HUES6 (cell line): ENCODE data around the gene AFAP1L1.

Experiments
- H3K27ac ChIP-seq: 2 replicates; pipeline ENCODE4 v1.7.0; 2013; ENCODE audit warnings: low read depth, mild to moderate bottlenecking, low read length, inconsistent platforms
- H3K27me3 ChIP-seq: 2 replicates; pipeline ENCODE4 v1.6.1; 2013; ENCODE audit warnings: low read length; ENCODE audit not compliant: control insufficient read depth, insufficient read depth
- H3K36me3 ChIP-seq: 2 replicates; pipeline ENCODE4 v1.6.1; 2013; ENCODE audit warnings: low read length; ENCODE audit not compliant: control insufficient read depth, insufficient read depth
- H3K4me1 ChIP-seq: 2 replicates; pipeline ENCODE4 v1.6.1; 2013; ENCODE audit warnings: low read length; ENCODE audit not compliant: control insufficient read depth, insufficient read depth
- H3K4me3 ChIP-seq: 2 replicates; pipeline ENCODE4 v1.5.1; 2013; ENCODE audit warnings: low read depth, low read length
- H3K9ac ChIP-seq: one replicate; pipeline ENCODE4 v1.6.1; 2013; ENCODE audit warnings: mild to moderate bottlenecking, low read length
- H3K9me3 ChIP-seq: 2 replicates; pipeline ENCODE4 v1.6.1; 2013; ENCODE audit warnings: low read depth, low read length; ENCODE audit not compliant: control insufficient read depth, insufficient read depth

Gene AFAP1L1

DNA sequence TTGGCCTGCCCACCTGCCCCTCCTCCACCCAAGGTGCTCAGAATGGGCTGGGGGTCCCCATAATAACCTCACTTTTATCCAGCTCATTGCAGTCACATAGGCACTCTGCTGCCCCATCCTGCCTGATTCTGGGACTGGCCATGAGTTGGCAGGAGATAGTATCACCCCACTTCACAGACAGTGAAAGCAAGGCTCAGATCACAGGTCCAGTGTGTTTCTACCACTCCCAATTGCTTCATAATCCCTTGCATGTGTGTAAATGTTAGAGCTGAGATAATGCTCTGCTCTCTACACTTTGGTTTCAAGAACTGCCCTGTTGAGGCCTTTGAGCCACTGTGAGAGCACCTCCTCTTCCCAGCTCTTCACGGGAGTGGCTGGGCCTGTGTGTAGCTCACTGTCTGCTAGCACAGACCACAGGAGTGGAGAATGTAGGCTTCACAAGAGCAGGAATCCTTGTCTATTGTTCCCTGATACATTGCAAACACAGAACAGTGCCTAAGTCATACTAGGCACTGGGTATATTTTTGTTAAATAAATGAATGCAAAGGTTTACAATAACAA, 94.6 kb downstream of the AFAP1L1 start:
- Histone ChIP-seq H3K4me3 (no peak overlapping the region), H3K9me3 (no peaks in the 10 kb centered on the region), H3K27me3 (no peaks in the 10 kb centered on the region), H3K4me1 (peaks cover 9% of the 10 kb centered on the region), H3K9ac (no peak overlapping the region), H3K36me3 (peaks cover 2% of the 10 kb centered on the region; the same call in 1 of the 2 replicates), H3K27ac (no peak overlapping the region)

GRCh38 chr5:149367249-149367971, 95.8 kb downstream of the AFAP1L1 start:
- Histone ChIP-seq H3K4me3 (no peak overlapping the region), H3K9ac (no peak overlapping the region), H3K4me1 (peaks cover 9% of the 10 kb centered on the region), H3K27ac (no peak overlapping the region), H3K36me3 (peaks cover 2% of the 10 kb centered on the region; the same call in 1 of the 2 replicates), H3K27me3 (no peaks in the 10 kb centered on the region), H3K9me3 (no peaks in the 10 kb centered on the region)

DNA sequence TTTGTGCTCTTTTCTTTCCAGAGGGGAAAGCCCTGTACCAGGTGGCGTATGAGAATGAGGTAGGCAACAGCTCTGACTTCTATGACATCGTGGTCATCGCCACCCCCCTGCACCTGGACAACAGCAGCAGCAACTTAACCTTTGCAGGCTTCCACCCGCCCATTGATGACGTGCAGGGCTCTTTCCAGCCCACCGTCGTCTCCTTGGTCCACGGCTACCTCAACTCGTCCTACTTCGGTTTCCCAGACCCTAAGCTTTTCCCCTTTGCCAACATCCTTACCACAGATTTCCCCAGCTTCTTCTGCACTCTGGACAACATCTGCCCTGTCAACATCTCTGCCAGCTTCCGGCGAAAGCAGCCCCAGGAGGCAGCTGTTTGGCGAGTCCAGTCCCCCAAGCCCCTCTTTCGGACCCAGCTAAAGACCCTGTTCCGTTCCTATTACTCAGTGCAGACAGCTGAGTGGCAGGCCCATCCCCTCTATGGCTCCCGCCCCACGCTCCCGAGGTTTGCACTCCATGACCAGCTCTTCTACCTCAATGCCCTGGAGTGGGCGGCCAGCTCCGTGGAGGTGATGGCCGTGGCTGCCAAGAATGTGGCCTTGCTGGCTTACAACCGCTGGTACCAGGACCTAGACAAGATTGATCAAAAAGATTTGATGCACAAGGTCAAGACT, 96.5 kb downstream of the AFAP1L1 start:
- H3K27me3 ChIP-seq: no peaks in the 10 kb centered on the region
- no peaks in the 10 kb centered on the region for H3K9me3 ChIP-seq
- peaks cover 9% of the 10 kb centered on the region for H3K4me1 ChIP-seq
- H3K9ac ChIP-seq: no peak overlapping the region
- peaks cover 2% of the 10 kb centered on the region; the same call in 1 of the 2 replicates for H3K36me3 ChIP-seq
- no peak overlapping the region for H3K4me3 ChIP-seq
- no peak overlapping the region for H3K27ac ChIP-seq

DNA sequence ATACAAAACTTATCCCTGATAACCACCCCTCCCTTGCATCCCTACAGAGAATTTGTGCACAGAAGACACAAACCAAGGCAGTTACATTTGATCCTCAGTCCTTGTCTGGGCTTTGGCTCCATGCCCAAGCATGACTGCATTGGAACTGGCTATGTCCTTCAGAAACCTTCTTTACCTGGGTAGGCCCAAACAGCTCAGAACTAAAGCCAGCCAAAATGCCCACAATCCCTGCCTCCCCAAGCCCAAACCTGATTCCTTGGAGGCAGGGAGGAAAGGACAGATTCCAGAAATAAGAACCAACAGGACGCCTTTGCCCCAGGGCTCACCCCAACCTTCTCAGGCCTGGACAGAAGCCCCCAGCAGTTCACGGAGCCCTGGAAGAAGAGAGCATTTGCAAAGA, 99.2 kb downstream of the AFAP1L1 start:
- Histone ChIP-seq H3K9me3 (no peaks in the 10 kb centered on the region), H3K36me3 (peaks cover 2% of the 10 kb centered on the region; the same call in 1 of the 2 replicates), H3K4me3 (no peak overlapping the region), H3K27me3 (no peaks in the 10 kb centered on the region), H3K9ac (no peak overlapping the region), H3K27ac (no peak overlapping the region), H3K4me1 (peaks cover 9% of the 10 kb centered on the region)

GRCh38 chr5:149371296-149371962, 99.8 kb downstream of the AFAP1L1 start:
- H3K9me3 ChIP-seq: no peaks in the 10 kb centered on the region
- H3K27ac ChIP-seq: no peak overlapping the region
- H3K4me3 ChIP-seq: no peak overlapping the region
- peaks cover 2% of the 10 kb centered on the region; the same call in 1 of the 2 replicates for H3K36me3 ChIP-seq
- H3K9ac ChIP-seq: no peak overlapping the region
- no peaks in the 10 kb centered on the region for H3K27me3 ChIP-seq
- peaks cover 9% of the 10 kb centered on the region for H3K4me1 ChIP-seq

DNA sequence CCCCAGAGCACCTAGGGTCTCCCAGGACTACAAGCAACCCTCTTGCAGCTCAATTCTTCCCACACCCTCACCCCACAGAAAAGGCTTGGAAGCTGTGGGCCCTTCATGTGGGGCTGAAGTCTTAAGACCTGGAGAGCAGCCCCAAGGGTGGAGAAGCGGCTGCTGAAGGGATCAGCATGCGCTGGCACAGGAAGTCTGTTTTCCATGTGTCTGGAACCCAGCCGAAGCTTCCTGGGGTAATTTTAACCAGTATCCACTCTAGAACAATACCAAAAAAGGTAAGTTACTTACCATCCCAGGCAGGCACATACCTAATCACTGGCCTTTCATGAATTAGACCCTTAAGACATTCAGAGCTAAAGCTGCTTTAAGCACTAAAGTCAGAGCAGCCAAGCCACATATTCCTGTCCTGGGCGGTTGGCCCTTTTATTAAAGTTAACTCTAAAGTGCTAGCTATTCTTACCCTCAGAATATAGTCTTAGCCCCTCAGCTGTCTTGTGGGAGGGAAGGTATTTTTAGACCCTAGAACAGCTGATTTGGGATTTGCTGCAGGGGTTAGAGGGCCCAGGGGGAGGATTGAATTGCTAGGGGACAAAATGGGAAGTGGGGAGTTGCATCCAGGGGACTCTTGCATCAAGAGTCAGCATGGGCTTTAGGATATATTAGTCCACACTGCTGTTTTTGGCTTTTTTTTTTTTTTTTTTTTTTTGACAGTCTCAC, 100.6 kb downstream of the AFAP1L1 start:
- Histone ChIP-seq H3K9ac (no peak overlapping the region), H3K4me3 (no peak overlapping the region), H3K36me3 (peaks cover 2% of the 10 kb centered on the region; the same call in 1 of the 2 replicates), H3K27me3 (no peaks in the 10 kb centered on the region), H3K4me1 (peaks cover 8% of the 10 kb centered on the region), H3K9me3 (no peaks in the 10 kb centered on the region), H3K27ac (no peak overlapping the region)

DNA sequence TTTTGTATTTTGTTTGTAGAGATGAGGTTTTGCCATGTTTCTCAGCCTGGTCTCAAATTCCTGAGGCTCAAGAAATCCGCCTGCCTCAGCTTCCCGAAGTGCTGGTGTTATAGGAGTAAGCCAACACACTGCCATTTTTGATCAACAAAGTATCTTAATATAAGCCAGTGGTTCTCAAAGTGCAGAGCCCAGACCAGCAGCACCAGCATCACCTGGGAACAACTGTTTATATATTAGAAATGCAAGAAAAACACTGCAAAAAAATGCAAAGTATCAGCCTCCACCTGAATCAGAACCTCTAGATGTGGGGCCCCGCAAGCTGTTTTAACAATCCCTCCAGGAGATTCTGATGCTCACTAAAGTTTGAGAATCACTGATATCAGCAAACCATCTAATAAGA, 101.3 kb downstream of the AFAP1L1 start:
- Histone ChIP-seq H3K27ac (no peak overlapping the region), H3K36me3 (peaks cover 2% of the 10 kb centered on the region; the same call in 1 of the 2 replicates), H3K4me1 (peaks cover 3% of the 10 kb centered on the region; the same call in 1 of the 2 replicates), H3K9me3 (no peaks in the 10 kb centered on the region), H3K4me3 (no peak overlapping the region), H3K9ac (no peak overlapping the region), H3K27me3 (no peaks in the 10 kb centered on the region)

DNA sequence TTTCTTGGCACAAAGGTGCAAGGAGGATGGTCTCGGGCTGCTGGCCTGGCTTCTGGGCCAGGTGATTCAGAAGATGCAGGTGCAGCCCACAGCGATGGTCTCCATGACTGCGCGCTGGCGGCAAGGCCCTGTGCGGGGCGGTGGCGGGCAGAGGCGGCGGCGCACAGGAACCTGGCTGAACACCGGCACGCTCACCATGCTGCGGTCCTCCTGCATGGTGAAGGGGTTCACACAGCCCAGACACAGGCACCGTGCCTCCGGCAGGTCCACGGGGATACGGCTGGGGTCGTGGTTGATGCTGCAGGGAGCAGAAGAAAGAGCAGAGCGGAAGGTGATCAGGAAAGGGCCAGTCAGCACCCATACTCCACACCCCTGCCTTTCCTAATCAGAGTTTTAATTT, 102.6 kb downstream of the AFAP1L1 start:
- H3K4me3 ChIP-seq: no peak overlapping the region
- H3K4me1 ChIP-seq: 0 out of 2 replicates have a peak, but pooled peaks cover 3% of the 10 kb centered on the region
- H3K36me3 ChIP-seq: no peaks in the 10 kb centered on the region
- no peaks in the 10 kb centered on the region for H3K9me3 ChIP-seq
- no peaks in the 10 kb centered on the region for H3K27me3 ChIP-seq
- no peak overlapping the region for H3K9ac ChIP-seq
- no peak overlapping the region for H3K27ac ChIP-seq

GRCh38 chr5:149374801-149375200, 103.1 kb downstream of the AFAP1L1 start:
- H3K4me1 ChIP-seq: 0 out of 2 replicates have a peak, but pooled peaks cover 3% of the 10 kb centered on the region
- H3K27ac ChIP-seq: no peak overlapping the region
- no peaks in the 10 kb centered on the region for H3K36me3 ChIP-seq
- no peak overlapping the region for H3K4me3 ChIP-seq
- no peaks in the 10 kb centered on the region for H3K9me3 ChIP-seq
- no peaks in the 10 kb centered on the region for H3K27me3 ChIP-seq
- no peak overlapping the region for H3K9ac ChIP-seq

- no peak overlapping the region for H3K4me3 ChIP-seq
- H3K9me3 ChIP-seq: no peaks in the 10 kb centered on the region
- no peaks in the 10 kb centered on the region for H3K36me3 ChIP-seq
- H3K9ac ChIP-seq: no peak overlapping the region
- peaks cover 4% of the 10 kb centered on the region; the same call in 1 of the 2 replicates for H3K4me1 ChIP-seq
- no peaks in the 10 kb centered on the region for H3K27me3 ChIP-seq
- no peak overlapping the region for H3K27ac ChIP-seq
These were observed 103.8 kb downstream of the AFAP1L1 start for GRCh38 chr5:149375434-149375833.
